Renal pelvis (tissue), 12 donors: ENCODE data around the gene SCNN1B. TPM values are rescaled to one million over a fixed set of nuclear protein-coding genes. Genes with fewer than 3 reads are reported as not detected.
"Not testable (repeated sequence)": the region's sequence is repeated elsewhere in the genome, so short reads cannot be mapped to it uniquely, and the experiment has no call there.

ENCODE experiments used
- DNase-seq: peaks from one replicate; pipeline ENCODE4 v3.0.0-alpha.2; 2013
- long read RNA-seq, 16 experiments: transcript quantifications; one replicate each; lab custom pipeline, GENCODE V29; 2026
- polyA plus RNA-seq, 3 donors: library from polyadenylated mRNA; unstranded; fragments of 120-200 nt; gene quantifications; one replicate each; pipeline ENCODE4 v1.2.1, GENCODE V29; 2013; ENCODE audit not compliant: insufficient read length in 3 of 3

Gene SCNN1B
- polyA plus RNA-seq: 10 to 100 TPM; 16.4 to 17.7 (median 17.2) TPM
- long read RNA-seq, donor 1, partial matches to known transcripts: 0 of 2 reads
- long read RNA-seq, donor 1, other reads (novel, unspliced or antisense): 0 of 2 reads
- long read RNA-seq, donor 2, partial matches to known transcripts: 0 of 4 reads
- long read RNA-seq, donor 2, other reads (novel, unspliced or antisense): 0 of 4 reads
- long read RNA-seq, donor 3, partial matches to known transcripts: 0 of 4 reads
- long read RNA-seq, donor 3, other reads (novel, unspliced or antisense): 0 of 4 reads
- long read RNA-seq, donor 4, transcript SCNN1B-202 (13 exons, 2,597 nt): major isoform, 5 of 6 reads
- long read RNA-seq, donor 4, partial matches to known transcripts: 0 of 6 reads
- long read RNA-seq, donor 4, other reads (novel, unspliced or antisense): 0 of 6 reads
- long read RNA-seq, donor 5, partial matches to known transcripts: 0 of 2 reads
- long read RNA-seq, donor 5, other reads (novel, unspliced or antisense): 0 of 2 reads
- long read RNA-seq, donor 6: 0 reads
- long read RNA-seq, donor 7, transcript SCNN1B-202 (13 exons, 2,597 nt): major isoform, 7 of 16 reads
- long read RNA-seq, donor 7, partial matches to known transcripts: 8 of 16 reads
- long read RNA-seq, donor 7, other reads (novel, unspliced or antisense): 0 of 16 reads
- long read RNA-seq, donor 8: 0 reads
- long read RNA-seq, donor 9, partial matches to known transcripts: 0 of 3 reads
- long read RNA-seq, donor 9, other reads (novel, unspliced or antisense): 0 of 3 reads
- long read RNA-seq, donor 10, partial matches to known transcripts: 15 of 18 reads
- long read RNA-seq, donor 10, other reads (novel, unspliced or antisense): 0 of 18 reads
- long read RNA-seq, donor 11: 0 reads
- long read RNA-seq, donor 12, partial matches to known transcripts: 0 of 4 reads
- long read RNA-seq, donor 12, other reads (novel, unspliced or antisense): 0 of 4 reads
- long read RNA-seq, donor 13: 0 reads
- long read RNA-seq, donor 14: 0 reads
- long read RNA-seq, donor 15: 0 reads
- long read RNA-seq, donor 16, partial matches to known transcripts: 0 of 1 reads
- long read RNA-seq, donor 16, other reads (novel, unspliced or antisense): 0 of 1 reads

GRCh38 chr16:23302045-23302956 lies at the start of gene SCNN1B:
Gene SCNN1B, plus strand, starts transcription at chr16:23302302. Its CDS starts 46,298 bp downstream, at chr16:23348600.
- DNase-seq: peak; percentile 24

- no peak for DNase-seq
These were observed 49.8 kb upstream of the SCNN1B start for GRCh38 chr16:23252310-23252709.

GRCh38 chr16:23253650-23254049 lies 48.5 kb upstream of the SCNN1B start:
- DNase-seq: not testable (repeated sequence)

- DNase-seq: peak; percentile 4
These were observed 47.8 kb upstream of the SCNN1B start for GRCh38 chr16:23254338-23254737.

GRCh38 chr16:23255000-23255399 lies 47.1 kb upstream of the SCNN1B start:
- DNase-seq: no peak

GRCh38 chr16:23256440-23256839 lies 45.7 kb upstream of the SCNN1B start:
- DNase-seq: no peak

GRCh38 chr16:23257682-23258081 lies 44.4 kb upstream of the SCNN1B start:
- peak; percentile 26 for DNase-seq

GRCh38 chr16:23258919-23259237 lies 43.2 kb upstream of the SCNN1B start:
- no peak for DNase-seq

GRCh38 chr16:23267647-23268046 lies 34.5 kb upstream of the SCNN1B start:
- no peak for DNase-seq

GRCh38 chr16:23268561-23268960 lies 33.5 kb upstream of the SCNN1B start:
- DNase-seq: no peak

GRCh38 chr16:23269248-23269953 lies 32.7 kb upstream of the SCNN1B start:
- peak; percentile 66 for DNase-seq

GRCh38 chr16:23270654-23271053 lies 31.4 kb upstream of the SCNN1B start:
- DNase-seq: no peak

- DNase-seq: no peak
These were observed 27.1 kb upstream of the SCNN1B start for GRCh38 chr16:23274968-23275367.

- DNase-seq: no peak
These were observed 25.3 kb upstream of the SCNN1B start for GRCh38 chr16:23276821-23277220.

- no peak for DNase-seq
These were observed 24.1 kb upstream of the SCNN1B start for GRCh38 chr16:23278031-23278430.

- DNase-seq: peak; percentile 40
These were observed 22.4 kb upstream of the SCNN1B start for GRCh38 chr16:23279721-23280153.

- no peak for DNase-seq
These were observed 21.6 kb upstream of the SCNN1B start for GRCh38 chr16:23280483-23280967.

GRCh38 chr16:23282568-23282967 lies 19.5 kb upstream of the SCNN1B start:
- DNase-seq: no peak

- no peak for DNase-seq
These were observed 18.5 kb upstream of the SCNN1B start for GRCh38 chr16:23283571-23283970.

GRCh38 chr16:23284584-23284983 lies 17.5 kb upstream of the SCNN1B start:
- no peak for DNase-seq
